Ishikawa (cell line): ENCODE measurements around the gene RLN3.

ENCODE experiments used
- EP300 ChIP-seq: IDR thresholded peaks from 2 replicates; pipeline ENCODE4 v1.6.1; 2012; ENCODE audit warnings: borderline replicate concordance
- FOXM1 ChIP-seq: IDR thresholded peaks from 2 replicates; pipeline ENCODE4 v1.6.1; 2012; ENCODE audit warnings: low read depth, borderline replicate concordance
- RAD21 ChIP-seq: IDR thresholded peaks from 2 replicates; pipeline ENCODE4 v1.6.1; 2012; ENCODE audit warnings: low read depth
- TAF1 ChIP-seq: IDR thresholded peaks from 2 replicates; pipeline ENCODE4 v1.6.1; 2012; ENCODE audit warnings: low read depth, mild to moderate bottlenecking

GRCh38 chr19:14063105-14063504, 35.2 kb downstream of the RLN3 start:
- TF ChIP-seq TAF1 (no peak), EP300 (no peak), RAD21 (no peak), FOXM1 (no peak)
